Effector memory CD4-positive, alpha-beta T cell (primary cell): ENCODE measurements around the gene TM4SF18.
"Not testable (repeated sequence)": the region's sequence is repeated elsewhere in the genome, so short reads cannot be mapped to it uniquely, and the experiment has no call there.

ENCODE experiments used
- DNase-seq, 3 donors: peaks; one replicate each; pipeline ENCODE4 v3.0.0-alpha.2; 2020
- H3K27ac ChIP-seq: 2 replicates; pipeline ENCODE4 v1.7.0; 2013; ENCODE audit warnings: mild to moderate bottlenecking, low read length, moderate library complexity; ENCODE audit not compliant: insufficient read depth, poor library complexity, severe bottlenecking
- H3K27me3 ChIP-seq: replicated peaks from 2 replicates; pipeline ENCODE4 v1.7.0; 2013; ENCODE audit warnings: mild to moderate bottlenecking, low read length; ENCODE audit not compliant: insufficient read depth, control insufficient read depth, poor library complexity, severe bottlenecking
- H3K36me3 ChIP-seq: 2 replicates; pipeline ENCODE4 v1.7.0; 2013; ENCODE audit warnings: mild to moderate bottlenecking, low read length, moderate library complexity; ENCODE audit not compliant: control insufficient read depth, insufficient read depth
- H3K4me1 ChIP-seq: 2 replicates; pipeline ENCODE4 v1.7.0; 2013; ENCODE audit warnings: low read length, mild to moderate bottlenecking; ENCODE audit not compliant: control insufficient read depth, insufficient read depth, poor library complexity, severe bottlenecking
- H3K4me3 ChIP-seq: 2 replicates; pipeline ENCODE4 v1.7.0; 2013; ENCODE audit warnings: low read length, low read depth, mild to moderate bottlenecking; ENCODE audit not compliant: insufficient read depth, poor library complexity, severe bottlenecking
- H3K9me3 ChIP-seq: 2 replicates; pipeline ENCODE4 v1.7.0; 2013; ENCODE audit warnings: mild to moderate bottlenecking, low read length, moderate library complexity; ENCODE audit not compliant: control insufficient read depth

TM4SF18 gene

DNA sequence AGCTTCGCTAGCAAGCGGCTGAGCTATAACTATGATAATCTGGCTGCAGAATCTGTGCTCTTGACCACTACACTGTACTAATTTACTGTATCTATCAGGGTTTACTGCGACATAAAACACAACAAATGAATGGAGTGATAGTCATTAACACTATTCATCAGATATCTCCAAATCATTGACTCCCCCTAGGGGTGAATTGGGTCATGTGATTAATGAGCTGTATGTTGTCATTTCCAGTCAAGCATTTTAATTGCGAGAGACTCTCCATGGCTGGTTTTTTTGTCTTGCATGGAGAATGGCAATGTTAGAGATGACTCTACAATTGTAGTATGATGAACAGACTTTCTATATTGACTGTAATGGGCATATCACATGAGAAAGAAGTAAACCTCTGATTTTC is 10.5 kb upstream of the TM4SF18 start:
- Histone ChIP-seq H3K4me3 (no peak overlapping the region), H3K9me3 (no peaks in the 10 kb centered on the region), H3K36me3 (no peaks in the 10 kb centered on the region), H3K4me1 (no peaks in the 10 kb centered on the region), H3K27me3 (no peaks in the 10 kb centered on the region), H3K27ac (no peak overlapping the region)
- DNase-seq = no peak

- no peaks in the 10 kb centered on the region for H3K9me3 ChIP-seq
- DNase-seq = no peak
- H3K4me1 ChIP-seq = no peaks in the 10 kb centered on the region
- H3K27me3 ChIP-seq = no peaks in the 10 kb centered on the region
- H3K4me3 ChIP-seq = no peak overlapping the region
- H3K27ac ChIP-seq = no peak overlapping the region
- H3K36me3 ChIP-seq = no peaks in the 10 kb centered on the region
Measured at GRCh38 chr3:149342413-149343380, 9.3 kb upstream of the TM4SF18 start.

DNA sequence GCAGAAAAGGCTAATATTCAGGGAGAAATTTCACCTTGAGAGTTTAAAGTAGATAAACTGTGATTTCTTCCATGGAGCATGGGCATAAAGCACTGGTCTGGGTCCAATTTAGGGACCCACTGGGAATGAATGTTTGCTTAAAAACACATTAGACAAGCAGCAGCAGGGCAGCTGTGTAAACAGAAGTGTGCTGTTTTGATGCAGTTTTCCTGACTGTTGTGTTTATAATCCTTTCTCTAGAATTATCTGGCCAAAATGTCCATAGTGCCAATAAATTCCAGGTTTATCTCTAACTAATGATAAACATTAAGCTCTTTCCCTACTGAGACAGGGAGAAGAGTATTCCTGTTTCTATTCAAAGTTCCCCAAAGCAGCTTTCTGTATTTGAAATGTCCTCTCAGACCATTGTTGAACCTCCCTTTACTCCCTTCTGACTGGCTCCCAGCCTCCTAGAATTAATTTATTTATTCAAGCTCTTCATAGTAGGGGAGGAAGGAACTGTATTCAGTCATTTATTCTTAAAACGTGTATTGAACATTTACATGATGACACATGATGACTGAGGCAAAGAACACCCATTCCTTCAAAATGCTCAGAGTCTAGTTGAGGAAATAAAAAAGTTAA is 7.0 kb upstream of the TM4SF18 start:
- H3K4me3 ChIP-seq = no peak overlapping the region
- no peak for DNase-seq
- no peaks in the 10 kb centered on the region for H3K4me1 ChIP-seq
- H3K27me3 ChIP-seq = peaks cover 1% of the 10 kb centered on the region
- H3K36me3 ChIP-seq = no peaks in the 10 kb centered on the region
- H3K27ac ChIP-seq = no peak overlapping the region
- no peaks in the 10 kb centered on the region for H3K9me3 ChIP-seq

DNA sequence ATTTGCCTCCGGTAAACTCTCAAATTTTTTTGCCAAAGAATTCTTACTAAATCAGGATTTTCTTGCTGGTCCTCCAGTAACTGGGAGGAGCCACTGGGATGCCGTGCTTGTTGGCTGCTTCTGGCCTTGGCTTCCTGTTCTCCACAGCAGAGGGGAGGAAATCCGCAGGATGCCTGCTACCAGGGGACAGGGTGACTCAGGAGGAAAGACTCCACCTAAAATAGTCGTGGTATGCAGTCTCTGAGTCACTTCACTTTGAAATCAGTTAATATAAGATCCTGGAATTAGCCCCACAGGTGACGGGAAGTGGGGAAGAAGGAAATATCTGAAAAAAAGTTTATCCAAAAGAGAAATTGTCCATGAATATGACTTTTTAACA is 6.5 kb upstream of the TM4SF18 start:
- Histone ChIP-seq H3K4me1 (no peaks in the 10 kb centered on the region), H3K27me3 (peaks cover 4% of the 10 kb centered on the region), H3K9me3 (no peaks in the 10 kb centered on the region), H3K27ac (no peak overlapping the region), H3K36me3 (no peaks in the 10 kb centered on the region), H3K4me3 (no peak overlapping the region)
- no peak for DNase-seq

GRCh38 chr3:149337486-149337885 is 4.0 kb upstream of the TM4SF18 start:
- DNase-seq, H3K27me3 ChIP-seq, H3K9me3 ChIP-seq, H3K36me3 ChIP-seq, H3K4me3 ChIP-seq, H3K27ac ChIP-seq, H3K4me1 ChIP-seq: not testable (repeated sequence)

DNA sequence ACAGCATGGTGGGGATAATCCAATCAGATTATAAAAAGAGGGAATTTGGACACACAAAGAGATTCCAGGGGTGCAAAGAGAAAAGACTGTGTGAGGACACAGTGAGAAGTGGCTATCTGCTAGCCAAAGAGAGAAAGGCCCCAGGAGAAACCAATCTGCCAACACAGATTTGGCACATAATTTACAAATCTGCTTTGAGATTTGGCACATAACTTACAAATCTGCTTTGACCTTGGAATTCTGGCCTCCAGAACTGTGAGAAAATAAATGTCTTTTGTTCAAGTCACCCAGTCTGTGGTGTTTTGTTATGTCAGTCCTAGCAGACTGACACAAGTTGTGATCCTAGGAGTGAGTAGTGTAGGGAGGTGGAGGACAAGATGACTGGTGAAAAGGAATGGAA is 3.5 kb upstream of the TM4SF18 start:
- DNase-seq = no peak
- peaks cover 6% of the 10 kb centered on the region for H3K27me3 ChIP-seq
- no peak overlapping the region for H3K27ac ChIP-seq
- no peaks in the 10 kb centered on the region for H3K4me1 ChIP-seq
- H3K9me3 ChIP-seq = no peaks in the 10 kb centered on the region
- no peaks in the 10 kb centered on the region for H3K36me3 ChIP-seq
- H3K4me3 ChIP-seq = no peak overlapping the region

DNA sequence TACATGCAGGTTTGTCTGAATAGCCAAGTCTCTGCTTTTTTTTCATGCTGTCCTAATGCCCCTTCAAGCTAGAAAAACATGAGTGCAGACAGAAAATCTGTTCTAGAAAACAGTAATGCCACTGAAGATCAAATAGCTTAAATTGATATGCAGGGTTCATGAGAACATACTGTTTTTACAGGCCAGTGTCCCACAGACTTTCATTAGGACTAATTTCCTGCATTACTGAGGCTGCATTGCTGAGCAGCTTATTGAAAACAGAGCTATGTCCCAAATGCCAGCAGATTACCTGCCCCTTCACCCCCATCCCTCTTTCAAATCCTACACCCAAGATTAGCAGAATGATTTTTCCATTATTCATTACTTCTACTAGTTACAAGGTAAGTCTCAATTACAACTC is 665 bp downstream of the TM4SF18 start:
- H3K27me3 ChIP-seq = peaks cover 6% of the 10 kb centered on the region
- no peak overlapping the region for H3K27ac ChIP-seq
- H3K36me3 ChIP-seq = no peaks in the 10 kb centered on the region
- DNase-seq = no peak
- no peaks in the 10 kb centered on the region for H3K4me1 ChIP-seq
- H3K9me3 ChIP-seq = no peaks in the 10 kb centered on the region
- H3K4me3 ChIP-seq = no peak overlapping the region

DNA sequence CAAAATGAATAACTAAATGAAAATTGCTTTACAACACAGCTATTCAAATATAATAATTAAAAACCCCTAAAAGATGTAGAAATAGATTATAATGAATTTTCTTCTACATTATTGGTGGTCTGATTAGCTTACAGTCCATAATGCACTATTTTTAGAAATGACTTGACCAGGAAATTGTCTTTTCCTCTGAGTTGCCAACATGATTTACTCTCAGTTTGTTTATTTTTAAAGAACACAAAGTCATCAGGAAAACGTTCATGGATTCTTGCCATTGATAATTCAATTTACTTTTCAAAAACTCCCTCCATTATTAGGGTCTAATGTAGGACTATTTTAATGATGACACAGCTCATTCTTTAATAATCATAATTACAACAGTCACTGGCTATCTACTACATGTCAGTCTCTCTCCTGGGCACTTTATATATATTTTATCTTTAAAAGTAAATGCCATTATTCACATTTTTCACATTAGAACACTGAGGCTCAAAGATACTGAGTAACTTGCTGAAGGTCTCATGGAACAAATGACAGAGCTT is 1.1 kb downstream of the TM4SF18 start:
- Histone ChIP-seq H3K27me3 (peaks cover 6% of the 10 kb centered on the region), H3K4me3 (no peak overlapping the region), H3K27ac (no peak overlapping the region), H3K4me1 (no peaks in the 10 kb centered on the region), H3K36me3 (no peaks in the 10 kb centered on the region), H3K9me3 (no peaks in the 10 kb centered on the region)
- DNase-seq = no peak

DNA sequence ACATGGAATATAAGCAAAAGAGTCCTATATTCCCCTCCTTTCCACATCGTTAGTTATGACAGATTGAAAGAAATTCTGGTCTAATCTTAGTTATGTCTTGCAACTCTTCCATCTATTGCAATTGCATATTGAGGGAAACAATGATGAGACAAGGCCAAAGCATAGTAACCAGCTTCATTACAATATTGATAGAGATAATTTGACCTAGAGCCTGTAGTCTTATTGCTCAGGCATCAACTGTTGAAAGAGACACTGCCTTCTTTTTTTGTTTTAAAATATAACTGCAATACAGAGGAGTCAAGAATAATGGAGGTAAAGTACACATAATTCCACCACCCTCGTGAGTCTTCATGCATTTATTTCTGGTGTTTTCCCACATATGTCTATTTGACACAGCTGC is 2.0 kb downstream of the TM4SF18 start:
- Histone ChIP-seq H3K27ac (no peak overlapping the region), H3K4me3 (no peak overlapping the region), H3K9me3 (no peaks in the 10 kb centered on the region), H3K27me3 (peaks cover 6% of the 10 kb centered on the region), H3K36me3 (no peaks in the 10 kb centered on the region), H3K4me1 (no peaks in the 10 kb centered on the region)
- no peak for DNase-seq
